GM12874 (cell line): ENCODE results near the gene DPP4.

Experiments
- CTCF ChIP-seq: IDR thresholded peaks from 2 replicates; pipeline ENCODE4 v1.5.1; 2011; ENCODE audit warnings: low read depth, mild to moderate bottlenecking, control low read depth, low read length, moderate library complexity; ENCODE audit not compliant: insufficient read depth

The DPP4 gene

GRCh38 chr2:162025121-162025911, 48.7 kb downstream of the DPP4 start:
- TF ChIP-seq CTCF, result no peak

- TF ChIP-seq CTCF, result no peak
Measured at GRCh38 chr2:162022290-162022945, 51.6 kb downstream of the DPP4 start.

- no peak for TF ChIP-seq CTCF
Measured at GRCh38 chr2:162021516-162022058, 52.4 kb downstream of the DPP4 start.

GRCh38 chr2:162018530-162018929, 55.5 kb downstream of the DPP4 start:
- no peak for TF ChIP-seq CTCF

- TF ChIP-seq CTCF, result no peak
Measured at GRCh38 chr2:162017233-162017632, 56.8 kb downstream of the DPP4 start.

GRCh38 chr2:162016080-162016479, 57.9 kb downstream of the DPP4 start:
- no peak for TF ChIP-seq CTCF

GRCh38 chr2:162014751-162015150, 59.3 kb downstream of the DPP4 start:
- no peak for TF ChIP-seq CTCF
